HepG2 (cell line): ENCODE results near the gene LDLRAD2. TPM values are rescaled to one million over a fixed set of nuclear protein-coding genes. Genes with fewer than 3 reads are reported as not detected.

ENCODE experiments used
- ATAC-seq: fragments of 200-7000 bp; cut with Tn5 transposase; 3 replicates; pipeline ENCODE4 v1.9.1; 2020; ENCODE audit warnings: mild to moderate bottlenecking, moderate library complexity
- BruUV-seq: library from RNA; stranded (reverse); fragments of 400-500 nt; replicated peaks from 2 replicates; lab custom pipeline; 2021; lab: Mats Ljungman, UMichigan
- CTCF ChIA-PET: fragments of 300-600 bp; formaldehyde crosslinking; extraction: SDS; loops from one replicate; lab custom pipeline; 2021; ENCODE audit warnings: low total read pairs, inconsistent platforms, low intra/inter-chr PET ratio; lab: Yijun Ruan, JAX
- POLR2A ChIA-PET: fragments of 350-600 bp; sonication (Branson Sonifier 250); formaldehyde crosslinking; loops from one replicate; lab custom pipeline; 2020; ENCODE audit warnings: antibody characterized with exemption, inconsistent platforms; lab: Yijun Ruan, JAX
- DNase-seq: peaks from one replicate; pipeline ENCODE4 v3.0.0-alpha.2; 2015; ENCODE audit warnings: low spot score
- FAIRE-seq: peaks from 3 replicates; lab custom pipeline; 2011; peaks lifted over from hg19 to GRCh38; lab: Jason Lieb, UNC
- H2AFZ ChIP-seq: one replicate; pipeline ENCODE4 v1.6.1; 2011; ENCODE audit warnings: low read length, inconsistent platforms
- H3K27ac ChIP-seq: fragments of 300-600 bp; 3 replicates; pipeline ENCODE4 v1.8.0; 2011; ENCODE audit warnings: mixed run types, mild to moderate bottlenecking, mixed read lengths, low read length, inconsistent platforms; ENCODE audit not compliant: insufficient read depth; ENCODE audit errors: extremely low read length
- H3K27me3 ChIP-seq, 2 experiments: fragments of 200-600 bp in 1 of 2; 2 replicates in 1 of 2; 3 replicates in 1 of 2; pipeline versions ENCODE4 v1.6.0 to v1.8.0; 2011; ENCODE audit warnings: low read length in 2 of 2, mild to moderate bottlenecking in 2 of 2, moderate library complexity in 2 of 2, inconsistent platforms in 1 of 2; ENCODE audit not compliant: insufficient read depth in 2 of 2, control insufficient read depth in 1 of 2
- H3K36me3 ChIP-seq, 2 experiments: fragments of 200-600 bp in 1 of 2; replicated peaks in 1 of 2; 2 replicates in 1 of 2; 3 replicates in 1 of 2; pipeline versions ENCODE4 v1.5.1 to v1.8.0; 2011; ENCODE audit warnings: low read length in 2 of 2, inconsistent platforms in 1 of 2; ENCODE audit not compliant: insufficient read depth in 2 of 2, control insufficient read depth in 1 of 2
- H3K4me1 ChIP-seq: 2 replicates; pipeline ENCODE4 v1.5.1; 2012; ENCODE audit warnings: low read length, inconsistent platforms; ENCODE audit not compliant: insufficient read depth
- H3K4me2 ChIP-seq: 2 replicates; pipeline ENCODE4 v1.6.0; 2011; ENCODE audit warnings: low read depth, low read length, inconsistent platforms
- H3K4me3 ChIP-seq, 3 experiments: fragments of 200-600 bp in 1 of 3; sonication (generic), shearing (Covaris generic) in 1 of 3; replicated peaks in 1 of 3; 2 replicates each; pipeline ENCODE4 v1.5.1; 2011 to 2016; ENCODE audit warnings: low read length in 3 of 3, inconsistent platforms in 2 of 3, low read depth in 2 of 3, mild to moderate bottlenecking in 2 of 3, control low read depth in 1 of 3, mixed read lengths in 1 of 3; ENCODE audit not compliant: insufficient read depth in 1 of 3
- H3K79me2 ChIP-seq: one replicate; pipeline ENCODE4 v1.6.1; 2011; ENCODE audit warnings: low read length, inconsistent platforms; ENCODE audit not compliant: insufficient read depth
- H3K9ac ChIP-seq: 2 replicates; pipeline ENCODE4 v1.6.0; 2011; ENCODE audit warnings: mild to moderate bottlenecking, low read depth, low read length, inconsistent platforms; ENCODE audit not compliant: insufficient read depth
- H3K9me3 ChIP-seq: 2 replicates; pipeline ENCODE4 v1.5.1; 2012; ENCODE audit warnings: mild to moderate bottlenecking, low read length
- H4K20me1 ChIP-seq: 2 replicates; pipeline ENCODE4 v1.6.0; 2011; ENCODE audit warnings: inconsistent platforms, mild to moderate bottlenecking, low read length, moderate library complexity; ENCODE audit not compliant: insufficient read depth
- ARNTL ChIP-seq: sonication (generic); formaldehyde crosslinking; IDR thresholded peaks from 2 replicates; pipeline ENCODE4 v1.4.0; 2020; ENCODE audit warnings: mild to moderate bottlenecking, missing genetic modification reagents
- CEBPZ ChIP-seq: IDR thresholded peaks from 2 replicates; pipeline ENCODE4 v1.6.1; 2012; ENCODE audit warnings: low read length, improper control_type of control experiment
- ERF ChIP-seq: IDR thresholded peaks from 2 replicates; pipeline ENCODE4 v1.6.1; 2018; ENCODE audit warnings: missing biosample characterization, missing genetic modification reagents
- KLF16 ChIP-seq, 2 experiments: sonication (generic) in 1 of 2; formaldehyde crosslinking in 1 of 2; IDR thresholded peaks; 2 replicates each; pipeline versions ENCODE4 v1.6.1 to v1.8.0; 2016 to 2023; ENCODE audit warnings: missing genetic modification reagents in 2 of 2, missing compliant biosample characterization in 1 of 2
- MED13 ChIP-seq: sonication (generic); formaldehyde crosslinking; IDR thresholded peaks from 2 replicates; pipeline ENCODE4 v1.5.0; 2020; ENCODE audit warnings: missing genetic modification reagents
- NFIC ChIP-seq: IDR thresholded peaks from 2 replicates; pipeline ENCODE4 v1.6.1; 2012; ENCODE audit warnings: mild to moderate bottlenecking, low read length, inconsistent platforms
- NR1H2 ChIP-seq: sonication (generic); formaldehyde crosslinking; IDR thresholded peaks from 2 replicates; pipeline ENCODE4 v1.8.1; 2022; ENCODE audit warnings: low read depth, missing genetic modification reagents, borderline replicate concordance
- PHF20 ChIP-seq: sonication (generic); formaldehyde crosslinking; IDR thresholded peaks from 2 replicates; pipeline ENCODE4 v1.5.0; 2020; ENCODE audit warnings: mild to moderate bottlenecking, missing genetic modification reagents
- POLR2G ChIP-seq: fragments of 200-400 bp; formaldehyde crosslinking; IDR thresholded peaks from 2 replicates; pipeline ENCODE4 v1.6.1; 2018; ENCODE audit warnings: mild to moderate bottlenecking, low read depth, low read length, moderate library complexity
- RBAK ChIP-seq: sonication (generic); formaldehyde crosslinking; IDR thresholded peaks from 2 replicates; pipeline ENCODE4 v1.5.1; 2020; ENCODE audit warnings: mild to moderate bottlenecking, missing genetic modification reagents
- ZNF441 ChIP-seq: sonication (generic); formaldehyde crosslinking; IDR thresholded peaks from 2 replicates; pipeline ENCODE4 v1.7.0; 2021; ENCODE audit warnings: missing genetic modification reagents, borderline replicate concordance
- WGBS: methylation state at CpG from one replicate; pipeline ENCODE4 v1.1.6; 2017; ENCODE audit warnings: low lambda C conversion rate; 5-methylcytosine and 5-hydroxymethylcytosine counted together
- in situ Hi-C: cut with HindIII; loops from 2 replicates; pipeline ENCODE4 v1.10.0; 2017; ENCODE audit warnings: low pct_unique_long_range_greater_than_20kb; ENCODE audit not compliant: extremely low pct_ligation_motif_present
- intact Hi-C: fragments of 100-400 bp; cut with micrococcal nuclease; formaldehyde crosslinking; loops from one replicate; pipeline ENCODE4 v1.10.0; 2022; ENCODE audit not compliant: unreplicated experiment
- polyA plus RNA-seq, 8 experiments: library from polyadenylated mRNA; depleted of rRNA in 3 of 8; stranded (reverse) in 7 of 8; unstranded in 1 of 8; fragments of >200 nt; fragmentation: Illumina TruSeq in 4 of 8; extraction: Trizol in 4 of 8; gene quantifications; 2 replicates each; pipeline versions ENCODE4 v1.2.1 to v1.2.3, GENCODE V29; 2011 to 2016; ENCODE audit warnings: low read depth in 4 of 8, missing spikeins in 1 of 8, mixed read lengths in 1 of 8; ENCODE audit not compliant: insufficient read depth in 1 of 8
- total RNA-seq, 5 experiments: library from RNA; depleted of rRNA; stranded (reverse); fragments of >200 nt; fragmentation: Illumina TruSeq; extraction: Trizol; gene quantifications; 2 replicates each; pipeline ENCODE4 v1.2.3, GENCODE V29; 2016; ENCODE audit warnings: low read depth in 1 of 5
- TF ChIP-seq, protein P1 (sequence below): IDR thresholded peaks from 2 replicates; pipeline ENCODE4 v1.6.1; 2016; ENCODE audit warnings: missing compliant biosample characterization, missing genetic modification reagents, borderline replicate concordance
- TF ChIP-seq, protein P2 (sequence below): IDR thresholded peaks from 2 replicates; pipeline ENCODE4 v1.6.1; 2016; ENCODE audit warnings: missing biosample characterization, missing genetic modification reagents, low read depth
- TF ChIP-seq, protein P3 (sequence below): sonication (generic); formaldehyde crosslinking; IDR thresholded peaks from 2 replicates; pipeline ENCODE4 v1.4.0; 2020; ENCODE audit warnings: missing genetic modification reagents

Gene LDLRAD2
- total and polyA plus RNA-seq, 2 of the 13 experiments (the other 11 are each of a cell fraction or from before 2014, with no cell fraction given) = not detected

GRCh38 chr1:21763694-21764419 lies 48.2 kb upstream of the LDLRAD2 start:
- no peak overlapping the region for H3K4me2 ChIP-seq
- in situ Hi-C loops = no loop called here
- 84% methylated on average over 7 of the region's 7 CpGs for WGBS
- TF ChIP-seq MED13 (CRISPR knock-in tag) (no peak), CEBPZ (no peak), KLF16 (CRISPR knock-in tag; IDR thresholded peaks at IDR 0.05) (no peak), ERF (no peak), POLR2G (no peak), RBAK (CRISPR knock-in tag) (no peak), ARNTL (CRISPR knock-in tag) (no peak), NFIC (no peak), NR1H2 (CRISPR knock-in tag) (no peak), ZNF441 (CRISPR knock-in tag) (no peak), PHF20 (CRISPR knock-in tag) (no peak)
- TF ChIP-seq, protein P1, sequence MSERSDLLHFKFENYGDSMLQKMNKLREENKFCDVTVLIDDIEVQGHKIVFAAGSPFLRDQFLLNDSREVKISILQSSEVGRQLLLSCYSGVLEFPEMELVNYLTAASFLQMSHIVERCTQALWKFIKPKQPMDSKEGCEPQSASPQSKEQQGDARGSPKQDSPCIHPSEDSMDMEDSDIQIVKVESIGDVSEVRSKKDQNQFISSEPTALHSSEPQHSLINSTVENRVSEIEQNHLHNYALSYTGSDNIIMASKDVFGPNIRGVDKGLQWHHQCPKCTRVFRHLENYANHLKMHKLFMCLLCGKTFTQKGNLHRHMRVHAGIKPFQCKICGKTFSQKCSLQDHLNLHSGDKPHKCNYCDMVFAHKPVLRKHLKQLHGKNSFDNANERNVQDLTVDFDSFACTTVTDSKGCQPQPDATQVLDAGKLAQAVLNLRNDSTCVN (CRISPR knock-in tag) = no peak
- TF ChIP-seq, protein P2, sequence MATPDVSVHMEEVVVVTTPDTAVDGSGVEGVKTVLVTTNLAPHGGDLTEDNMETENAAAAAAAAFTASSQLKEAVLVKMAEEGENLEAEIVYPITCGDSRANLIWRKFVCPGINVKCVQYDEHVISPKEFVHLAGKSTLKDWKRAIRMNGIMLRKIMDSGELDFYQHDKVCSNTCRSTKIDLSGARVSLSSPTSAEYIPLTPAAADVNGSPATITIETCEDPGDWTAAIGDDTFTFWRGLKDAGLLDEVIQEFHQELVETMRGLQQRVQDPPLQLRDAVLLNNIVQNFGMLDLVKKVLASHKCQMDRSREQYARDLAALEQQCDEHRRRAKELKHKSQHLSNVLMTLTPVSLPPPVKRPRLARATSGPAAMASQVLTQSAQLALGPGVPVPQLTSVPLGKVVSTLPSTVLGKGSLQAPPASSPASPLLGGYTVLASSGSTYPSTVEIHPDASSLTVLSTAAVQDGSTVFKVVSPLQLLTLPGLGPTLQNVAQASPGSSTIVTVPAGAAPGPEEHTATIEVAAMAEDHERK = no peak
- TF ChIP-seq, protein P3, sequence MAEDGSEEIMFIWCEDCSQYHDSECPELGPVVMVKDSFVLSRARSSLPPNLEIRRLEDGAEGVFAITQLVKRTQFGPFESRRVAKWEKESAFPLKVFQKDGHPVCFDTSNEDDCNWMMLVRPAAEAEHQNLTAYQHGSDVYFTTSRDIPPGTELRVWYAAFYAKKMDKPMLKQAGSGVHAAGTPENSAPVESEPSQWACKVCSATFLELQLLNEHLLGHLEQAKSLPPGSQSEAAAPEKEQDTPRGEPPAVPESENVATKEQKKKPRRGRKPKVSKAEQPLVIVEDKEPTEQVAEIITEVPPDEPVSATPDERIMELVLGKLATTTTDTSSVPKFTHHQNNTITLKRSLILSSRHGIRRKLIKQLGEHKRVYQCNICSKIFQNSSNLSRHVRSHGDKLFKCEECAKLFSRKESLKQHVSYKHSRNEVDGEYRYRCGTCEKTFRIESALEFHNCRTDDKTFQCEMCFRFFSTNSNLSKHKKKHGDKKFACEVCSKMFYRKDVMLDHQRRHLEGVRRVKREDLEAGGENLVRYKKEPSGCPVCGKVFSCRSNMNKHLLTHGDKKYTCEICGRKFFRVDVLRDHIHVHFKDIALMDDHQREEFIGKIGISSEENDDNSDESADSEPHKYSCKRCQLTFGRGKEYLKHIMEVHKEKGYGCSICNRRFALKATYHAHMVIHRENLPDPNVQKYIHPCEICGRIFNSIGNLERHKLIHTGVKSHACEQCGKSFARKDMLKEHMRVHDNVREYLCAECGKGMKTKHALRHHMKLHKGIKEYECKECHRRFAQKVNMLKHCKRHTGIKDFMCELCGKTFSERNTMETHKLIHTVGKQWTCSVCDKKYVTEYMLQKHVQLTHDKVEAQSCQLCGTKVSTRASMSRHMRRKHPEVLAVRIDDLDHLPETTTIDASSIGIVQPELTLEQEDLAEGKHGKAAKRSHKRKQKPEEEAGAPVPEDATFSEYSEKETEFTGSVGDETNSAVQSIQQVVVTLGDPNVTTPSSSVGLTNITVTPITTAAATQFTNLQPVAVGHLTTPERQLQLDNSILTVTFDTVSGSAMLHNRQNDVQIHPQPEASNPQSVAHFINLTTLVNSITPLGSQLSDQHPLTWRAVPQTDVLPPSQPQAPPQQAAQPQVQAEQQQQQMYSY (CRISPR knock-in tag) = no peak

More at GRCh38 chr1:21763694-21764419, 48.2 kb upstream of the LDLRAD2 start:
- DNase-seq (no peak), ATAC-seq (no peak), FAIRE-seq (no peak)
- peaks cover 15% of the 10 kb centered on the region for H4K20me1 ChIP-seq
- H3K27me3 ChIP-seq = no peaks in the 10 kb centered on the region
- H3K9ac ChIP-seq = no peak overlapping the region
- H3K36me3 ChIP-seq = no peaks in the 10 kb centered on the region
- no peaks in the 10 kb centered on the region for H3K9me3 ChIP-seq
- H3K4me3 ChIP-seq = no peak overlapping the region
- intact Hi-C loops = no loop called here
- no peak overlapping the region for H3K27ac ChIP-seq
- H2AFZ ChIP-seq = no peak overlapping the region
- H3K4me1 ChIP-seq = peaks cover 19% of the 10 kb centered on the region
- CTCF ChIA-PET = no interaction called here
- peaks cover 68% of the 10 kb centered on the region for H3K79me2 ChIP-seq
- POLR2A ChIA-PET = no interaction called here
- BruUV-seq = no TSS peak
